Measurements from ENCODE around the gene AQP1.

AQP1 gene

GRCh38 chr7:30933124-30933974 is 21.7 kb downstream of the AQP1 start:
- DNase-seq (ENCODE audit: low read depth in 3 of 3, low spot score in 1 of 3), result no peak

- DNase-seq (ENCODE audit: low read depth in 3 of 3, low spot score in 1 of 3), result no peak
These were observed 22.6 kb downstream of the AQP1 start for GRCh38 chr7:30934225-30934624.

DNA sequence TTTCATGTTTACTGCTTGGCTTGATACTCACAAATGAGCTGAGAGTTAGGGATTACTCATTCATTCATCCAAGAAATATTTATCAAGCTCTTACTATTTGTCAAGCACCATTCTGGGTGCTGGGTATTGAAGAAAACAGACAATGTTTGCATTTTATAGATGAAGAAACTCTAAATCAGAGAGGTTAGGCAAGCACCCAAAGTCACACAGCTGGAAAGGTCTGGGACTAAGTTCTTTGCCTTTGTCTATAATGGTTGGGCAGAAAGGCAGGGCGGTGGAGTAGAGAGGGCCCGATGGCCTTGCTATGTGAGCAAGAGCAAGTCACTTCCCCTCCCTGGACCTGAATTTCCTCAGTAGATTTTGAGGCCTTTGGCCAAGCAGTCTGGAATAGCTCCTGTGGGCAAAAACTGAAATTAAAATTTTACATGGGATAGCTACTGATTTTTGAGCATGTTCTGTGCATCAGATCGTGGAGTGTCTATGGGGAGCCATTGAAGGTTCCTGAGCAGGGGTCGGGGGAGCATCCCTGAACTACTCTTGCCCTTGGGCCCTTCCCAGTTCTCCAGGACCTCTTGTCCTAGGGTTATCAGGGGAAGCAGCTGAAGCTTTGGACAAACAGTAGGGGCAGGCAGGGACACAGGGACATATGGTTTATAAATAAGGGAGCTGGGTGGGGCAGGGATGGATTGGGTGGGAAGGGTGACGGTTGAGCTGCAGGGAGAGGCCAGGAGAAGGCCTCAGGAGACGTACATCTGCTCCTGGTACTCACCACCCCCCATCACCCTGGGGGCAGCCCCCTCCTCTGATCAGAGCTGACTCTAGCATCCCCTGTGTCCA is 23.3 kb downstream of the AQP1 start:
- no peak for DNase-seq (ENCODE audit: low read depth in 3 of 3, low spot score in 1 of 3)

DNA sequence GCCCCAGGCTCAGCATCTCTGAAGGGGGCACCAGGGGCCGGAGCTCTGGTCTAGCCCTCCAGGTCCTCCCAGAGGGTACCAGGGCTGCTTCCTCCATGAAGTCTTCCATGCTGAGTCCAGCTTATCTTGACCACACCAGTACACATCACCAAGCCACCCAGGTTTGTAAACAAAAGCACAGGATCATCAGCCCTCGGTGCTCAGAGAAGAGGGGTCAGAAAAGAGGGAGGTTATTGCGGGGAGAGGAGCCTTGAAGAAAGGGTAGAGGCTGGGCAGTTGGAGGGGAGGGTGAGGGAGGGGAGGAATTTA is 23.9 kb downstream of the AQP1 start:
- no peak for DNase-seq (ENCODE audit: low read depth in 3 of 3, low spot score in 1 of 3)

GRCh38 chr7:30936650-30937245 is 25.1 kb downstream of the AQP1 start:
- no peak for DNase-seq (ENCODE audit: low read depth in 3 of 3, low spot score in 1 of 3)

GRCh38 chr7:30937416-30937815 is 25.8 kb downstream of the AQP1 start:
- DNase-seq (ENCODE audit: low read depth in 3 of 3, low spot score in 1 of 3), result no peak

DNA sequence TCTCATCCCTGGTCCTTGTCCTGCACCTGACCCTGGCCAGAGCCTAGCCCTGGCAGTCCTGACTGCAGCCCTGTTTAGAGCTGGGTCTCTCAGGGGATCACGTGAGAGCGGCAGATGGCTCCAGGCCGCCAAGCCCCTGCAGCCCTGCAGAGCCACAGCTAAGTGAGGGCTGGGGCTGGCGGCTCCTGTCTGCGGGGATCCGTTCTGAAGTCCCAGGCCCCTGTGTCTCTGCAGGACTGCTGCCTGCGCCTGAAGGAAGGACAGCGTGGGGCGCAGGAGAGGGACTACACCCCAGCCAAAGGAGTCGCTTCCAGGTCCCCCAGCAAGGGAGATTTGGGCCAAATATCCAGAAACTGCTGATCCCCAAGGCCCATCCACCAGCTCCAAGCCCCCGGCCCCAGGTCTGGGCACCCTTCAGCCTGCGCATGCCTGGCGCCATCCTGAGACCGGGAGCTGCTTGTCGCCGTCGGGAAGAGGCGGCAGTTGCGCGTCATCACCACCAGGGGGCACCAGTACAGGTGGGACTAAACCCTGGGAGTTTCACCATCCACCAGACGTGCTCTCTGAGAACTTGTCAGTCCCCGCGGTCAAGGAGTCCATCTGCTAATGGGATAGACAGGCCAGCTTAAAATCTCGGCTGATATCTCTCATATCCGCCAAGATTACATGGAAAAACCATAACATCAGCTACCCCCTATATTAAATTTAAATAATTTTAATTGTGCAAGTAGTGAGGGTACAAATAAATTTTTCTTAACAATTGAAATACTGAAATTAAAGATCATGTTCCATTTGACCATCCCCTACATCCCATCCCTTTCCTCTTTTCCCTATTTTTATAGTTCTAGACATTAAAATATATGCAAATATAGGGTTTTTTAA is 27.0 kb downstream of the AQP1 start:
- DNase-seq (ENCODE audit: low read depth in 3 of 3, low spot score in 1 of 3), result peak in 2 of 3 donors; percentile 19 to 52

GRCh38 chr7:30941582-30942323 is 30.1 kb downstream of the AQP1 start:
- no peak for DNase-seq (ENCODE audit: low read depth in 3 of 3, low spot score in 1 of 3)

GRCh38 chr7:30950197-30950596 is 38.5 kb downstream of the AQP1 start:
- no peak for DNase-seq (ENCODE audit: low read depth in 3 of 3, low spot score in 1 of 3)

- DNase-seq (ENCODE audit: low read depth in 3 of 3, low spot score in 1 of 3), result no peak
These were observed 43.3 kb downstream of the AQP1 start for GRCh38 chr7:30954914-30955313.

DNA sequence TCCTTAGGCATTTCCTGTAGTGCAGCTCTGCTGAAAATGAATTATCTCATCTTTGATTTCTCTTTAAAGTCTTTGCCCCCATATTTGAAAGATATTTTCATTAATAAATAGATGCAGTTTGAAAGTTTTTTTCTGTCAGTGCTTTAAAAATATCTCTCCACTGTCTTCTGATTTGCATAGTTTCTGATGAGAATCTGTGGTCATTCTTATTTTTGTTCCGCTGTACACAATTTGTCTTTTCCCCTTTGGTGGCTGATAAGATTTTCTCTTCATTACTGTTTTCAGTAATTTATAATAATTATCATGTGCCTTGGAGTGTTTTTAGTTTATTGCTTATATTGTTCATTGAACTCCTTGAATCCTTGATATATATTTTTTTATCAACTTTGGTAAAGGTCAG is 45.1 kb downstream of the AQP1 start:
- no peak for DNase-seq (ENCODE audit: low read depth in 3 of 3, low spot score in 1 of 3)

GRCh38 chr7:30963842-30964241 is 52.2 kb downstream of the AQP1 start, which contains the start of gene GHRHR:
TSS of gene GHRHR (plus strand) at chr7:30963953. CDS start at chr7:30964069, 116 bp downstream.
- no peak for DNase-seq (ENCODE audit: low read depth in 3 of 3, low spot score in 1 of 3)

- DNase-seq (ENCODE audit: low read depth in 3 of 3, low spot score in 1 of 3), result no peak
These were observed 53.7 kb downstream of the AQP1 start for GRCh38 chr7:30965372-30965771.

DNA sequence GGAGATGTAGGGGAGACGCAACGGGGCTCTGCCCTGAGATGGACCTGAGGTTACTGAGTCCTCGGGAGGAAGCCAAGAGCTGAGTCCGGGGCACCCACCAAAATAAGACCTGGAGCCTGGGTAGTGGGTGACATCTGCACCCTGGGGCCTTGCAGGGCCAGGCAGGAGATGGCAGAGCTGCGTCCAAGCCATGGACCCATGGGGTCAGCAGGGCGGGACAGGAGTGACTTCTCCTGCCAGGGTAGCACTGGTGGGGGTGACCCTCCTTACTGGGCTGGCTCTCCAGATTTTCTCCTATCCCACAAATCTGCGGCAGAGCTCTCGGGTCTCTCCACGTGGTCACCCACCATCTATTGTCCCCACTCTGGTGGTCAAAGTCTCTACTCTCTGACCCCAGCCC is 54.2 kb downstream of the AQP1 start:
- no peak for DNase-seq (ENCODE audit: low read depth in 3 of 3, low spot score in 1 of 3)

GRCh38 chr7:30968294-30968693 is 56.6 kb downstream of the AQP1 start:
- no peak for DNase-seq (ENCODE audit: low read depth in 3 of 3, low spot score in 1 of 3)

DNA sequence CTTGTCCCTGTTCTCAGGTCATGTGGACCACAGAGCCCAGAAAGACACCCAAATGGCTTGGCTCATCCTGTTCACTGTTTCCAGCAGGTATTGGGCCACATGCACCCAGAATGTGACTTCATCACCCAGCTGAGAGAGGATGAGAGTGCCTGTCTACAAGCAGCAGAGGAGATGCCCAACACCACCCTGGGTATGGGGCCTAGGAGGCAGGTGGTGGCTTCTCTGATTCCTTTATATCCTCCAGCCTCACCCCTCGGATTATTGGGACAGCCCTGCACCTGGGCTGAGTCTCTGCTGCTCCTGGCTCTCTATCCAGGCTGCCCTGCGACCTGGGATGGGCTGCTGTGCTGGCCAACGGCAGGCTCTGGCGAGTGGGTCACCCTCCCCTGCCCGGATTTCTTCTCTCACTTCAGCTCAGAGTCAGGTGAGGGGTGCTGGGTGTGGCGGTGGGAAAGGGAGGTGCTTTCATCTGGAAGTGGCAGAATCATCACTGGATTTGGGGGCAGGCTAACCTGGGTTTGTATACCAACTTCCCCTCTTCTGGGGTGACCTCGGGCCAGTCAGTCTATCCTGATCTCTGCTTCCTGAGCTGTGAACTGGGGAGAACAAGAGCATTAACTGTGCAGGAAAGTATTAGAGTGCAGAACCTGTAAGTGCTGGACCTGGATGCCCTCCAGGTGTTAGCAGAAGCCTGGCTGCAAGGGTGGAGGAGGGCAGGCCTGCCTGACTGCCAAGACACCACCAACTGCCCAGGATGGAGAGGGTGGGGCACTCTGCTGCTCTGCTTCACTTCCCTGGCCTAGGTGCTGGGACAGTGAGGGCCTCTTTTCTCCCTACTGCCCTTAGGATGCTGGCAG is 57.3 kb downstream of the AQP1 start:
- DNase-seq (ENCODE audit: low read depth in 3 of 3, low spot score in 1 of 3), result no peak

GRCh38 chr7:30969604-30969970 is 57.9 kb downstream of the AQP1 start:
- DNase-seq (ENCODE audit: low read depth in 3 of 3, low spot score in 1 of 3), result no peak

DNA sequence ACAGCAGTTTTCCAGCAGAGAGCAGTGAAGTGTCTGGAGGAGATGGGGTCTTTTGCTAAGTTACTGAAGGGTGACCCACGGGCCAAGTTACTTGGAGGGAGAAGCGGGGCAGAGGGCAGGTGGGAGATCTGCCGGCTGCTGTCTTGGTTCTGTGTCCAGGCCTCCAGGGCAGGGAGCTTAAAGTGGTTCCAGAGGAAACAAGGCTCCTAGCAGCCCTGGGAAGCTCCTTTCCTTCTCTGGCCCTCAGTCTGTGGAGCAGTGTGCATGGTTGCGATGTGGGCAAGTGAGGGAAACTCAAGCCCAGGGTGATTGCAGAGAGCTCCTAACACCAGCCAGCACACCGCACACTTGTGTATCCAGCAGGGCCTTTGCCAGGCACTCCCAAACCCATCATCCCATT is 58.4 kb downstream of the AQP1 start:
- no peak for DNase-seq (ENCODE audit: low read depth in 3 of 3, low spot score in 1 of 3)

GRCh38 chr7:30970594-30971094 is 59.0 kb downstream of the AQP1 start:
- DNase-seq (ENCODE audit: low read depth in 3 of 3, low spot score in 1 of 3), result no peak

Measured in stimulated activated CD4-positive, alpha-beta T cell treated with anti-CD3 and anti-CD28 coated beads, TNF-alpha, amount 100 ng/mL, for 1 hour (primary cell).